Effector memory CD8-positive, alpha-beta T cell (primary cell): ENCODE data around the gene STOX1.
"Not testable (repeated sequence)": the region's sequence is repeated elsewhere in the genome, so short reads cannot be mapped to it uniquely, and the experiment has no call there.

Experiments
- ATAC-seq: fragments of 150-1000 bp; cut with Tn5 transposase; replicated peaks from 2 replicates; pipeline ENCODE4 v1.10.0; 2021; ENCODE audit warnings: mild to moderate bottlenecking, moderate library complexity
- DNase-seq, 3 experiments: peaks; one replicate each; pipeline ENCODE4 v3.0.0; 2021
- H3K27ac Mint-ChIP-seq, 2 donors: one replicate each; pipeline ENCODE4 v1.8.0; 2022; ENCODE audit warnings: mild to moderate bottlenecking in 2 of 2, mixed read lengths in 2 of 2, moderate library complexity in 2 of 2
- H3K27me3 Mint-ChIP-seq, 2 donors: one replicate each; pipeline ENCODE4 v1.8.0; 2022; ENCODE audit warnings: mixed read lengths in 2 of 2
- H3K36me3 Mint-ChIP-seq: one replicate; pipeline ENCODE4 v1.8.0; 2022; ENCODE audit warnings: mild to moderate bottlenecking, moderate library complexity, mixed read lengths; ENCODE audit not compliant: insufficient read depth
- H3K4me1 Mint-ChIP-seq, 2 donors: one replicate each; pipeline ENCODE4 v1.8.0; 2022; ENCODE audit warnings: low read depth in 2 of 2, mixed read lengths in 2 of 2
- H3K4me3 Mint-ChIP-seq, 2 donors: one replicate each; pipeline ENCODE4 v1.8.0; 2022; ENCODE audit warnings: mild to moderate bottlenecking in 2 of 2, mixed read lengths in 2 of 2, moderate library complexity in 2 of 2
- H3K9me3 Mint-ChIP-seq, 2 donors: one replicate each; pipeline ENCODE4 v1.8.0; 2022; ENCODE audit warnings: mixed read lengths in 2 of 2

STOX1 gene

GRCh38 chr10:68813559-68813958 lies 13.8 kb upstream of the STOX1 start:
- DNase-seq (no peak), ATAC-seq (no peak)
- Mint-ChIP-seq H3K9me3 (no peaks in the 10 kb centered on the region), H3K27me3 (no peaks in the 10 kb centered on the region), H3K4me1 (no peaks in the 10 kb centered on the region), H3K4me3 (no peak overlapping the region), H3K36me3 (no peaks in the 10 kb centered on the region), H3K27ac (peak overlapping the region in 1 of 2 donors; percentile 52)

DNA sequence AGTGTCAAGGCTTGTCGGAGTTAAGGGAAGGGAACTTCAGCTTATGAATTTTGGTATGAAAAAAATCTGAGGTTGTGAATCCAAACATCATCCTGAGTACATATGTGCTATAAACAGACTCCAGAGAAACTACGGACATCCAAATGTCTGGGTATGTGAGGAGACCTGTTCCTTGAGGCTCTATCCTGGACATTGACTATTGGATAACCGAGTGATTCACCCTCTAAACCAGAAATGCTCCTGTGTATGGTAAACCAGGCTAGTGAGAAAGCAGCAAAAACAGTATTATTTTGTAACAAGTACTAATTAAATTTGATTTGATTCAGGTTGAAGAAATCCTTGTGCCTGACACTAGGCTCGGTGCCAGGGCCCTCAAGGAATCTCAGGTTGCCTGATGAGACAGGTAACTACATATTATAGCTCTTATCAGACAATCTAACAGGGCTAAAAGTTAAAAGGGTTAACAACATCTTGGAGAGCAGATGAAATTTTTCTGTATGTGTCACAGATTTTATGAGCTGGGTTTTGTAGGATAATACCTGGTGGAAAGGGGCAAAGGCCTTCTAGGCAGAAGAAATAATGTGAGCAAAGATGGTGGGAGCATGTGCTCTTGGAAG lies 10.4 kb upstream of the STOX1 start:
- Mint-ChIP-seq H3K27ac (no peak overlapping the region), H3K27me3 (no peaks in the 10 kb centered on the region), H3K36me3 (no peaks in the 10 kb centered on the region), H3K4me3 (no peak overlapping the region), H3K9me3 (no peaks in the 10 kb centered on the region), H3K4me1 (no peaks in the 10 kb centered on the region)
- ATAC-seq: no peak
- no peak for DNase-seq

DNA sequence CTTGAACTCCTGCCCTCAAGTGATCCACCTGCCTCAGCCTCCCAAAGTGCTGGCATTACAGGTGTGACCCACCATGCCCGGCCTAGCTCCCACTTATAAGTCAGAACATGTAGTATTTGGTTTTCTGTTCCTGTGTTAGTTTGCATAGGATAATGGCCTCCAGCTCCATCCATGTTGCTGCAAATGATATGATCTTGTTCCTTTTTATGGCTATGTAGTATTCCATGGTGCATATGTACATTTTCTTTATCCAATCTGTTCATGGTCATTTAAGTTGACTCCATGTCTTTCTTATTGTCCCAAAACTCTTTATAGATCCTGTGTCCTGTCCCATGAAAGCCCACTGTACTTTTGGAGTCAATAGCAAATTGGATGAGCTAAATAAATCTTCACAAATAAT lies 7.0 kb upstream of the STOX1 start:
- H3K4me3 Mint-ChIP-seq, DNase-seq, H3K4me1 Mint-ChIP-seq, ATAC-seq, H3K27me3 Mint-ChIP-seq, H3K9me3 Mint-ChIP-seq, H3K27ac Mint-ChIP-seq, H3K36me3 Mint-ChIP-seq: not testable (repeated sequence)

DNA sequence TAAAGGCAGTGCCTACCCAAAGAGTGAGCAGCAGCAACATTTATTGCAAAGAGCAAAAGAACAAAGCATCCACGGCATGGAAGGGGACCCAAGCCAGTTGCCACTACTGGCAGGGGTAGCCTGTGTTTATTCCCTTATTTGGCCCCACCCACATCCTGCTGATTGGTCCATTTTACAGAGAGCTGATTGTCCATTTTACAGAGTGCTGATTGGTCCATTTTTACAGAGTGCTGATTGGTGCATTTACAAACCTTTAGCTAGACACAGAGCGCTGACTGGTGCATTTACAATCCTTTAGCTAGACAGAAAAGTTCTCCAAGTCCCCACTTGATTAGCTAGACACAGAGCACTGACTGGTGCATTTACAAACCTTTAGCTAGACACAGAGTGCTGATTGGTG lies 4.7 kb upstream of the STOX1 start:
- H3K27me3 Mint-ChIP-seq, DNase-seq, H3K4me3 Mint-ChIP-seq, H3K36me3 Mint-ChIP-seq, H3K27ac Mint-ChIP-seq, H3K9me3 Mint-ChIP-seq, ATAC-seq, H3K4me1 Mint-ChIP-seq: not testable (repeated sequence)

GRCh38 chr10:68827592-68827959 lies 245 bp downstream of the STOX1 start:
- not testable (repeated sequence) for H3K4me3 Mint-ChIP-seq, H3K9me3 Mint-ChIP-seq, H3K27ac Mint-ChIP-seq, H3K4me1 Mint-ChIP-seq, H3K27me3 Mint-ChIP-seq, DNase-seq, H3K36me3 Mint-ChIP-seq
- ATAC-seq: peak; percentile 60

- H3K27me3 Mint-ChIP-seq, H3K9me3 Mint-ChIP-seq, H3K27ac Mint-ChIP-seq, H3K36me3 Mint-ChIP-seq, H3K4me1 Mint-ChIP-seq: not testable (repeated sequence)
- peak in 1 of 3 experiments; percentile 6 for DNase-seq
- ATAC-seq: peak; percentile 69
- H3K4me3 Mint-ChIP-seq: peak overlapping the region; percentile 48 to 60
These were observed 811 bp downstream of the STOX1 start for GRCh38 chr10:68828083-68828601.

DNA sequence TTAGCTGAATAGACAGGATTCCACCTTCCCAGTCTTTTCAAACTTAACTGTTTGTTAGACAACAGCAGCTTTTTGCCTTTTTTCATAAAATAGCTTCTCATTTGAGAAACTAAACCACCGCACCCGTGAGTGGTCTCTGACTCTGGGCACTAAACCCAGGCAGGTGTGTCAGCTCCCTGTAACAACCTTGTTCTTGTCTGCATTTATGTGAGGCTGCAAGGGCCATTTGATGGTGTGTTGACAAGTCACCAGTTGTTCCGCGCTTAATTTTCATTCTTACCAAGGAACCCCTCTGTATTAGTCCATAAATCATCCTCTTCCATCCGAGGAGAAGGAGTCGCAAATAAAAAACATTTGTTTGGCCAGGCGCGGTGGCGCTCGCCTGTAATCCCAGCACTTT lies 1.5 kb downstream of the STOX1 start:
- DNase-seq: no peak
- H3K4me3 Mint-ChIP-seq: peak overlapping the region; percentile 48 to 60
- peaks cover 0 to 6% of the 10 kb centered on the region in 2 donors for H3K27me3 Mint-ChIP-seq
- peaks cover 5% of the 10 kb centered on the region in 2 donors for H3K4me1 Mint-ChIP-seq
- H3K36me3 Mint-ChIP-seq: peaks cover 2% of the 10 kb centered on the region
- ATAC-seq: no peak
- no peak overlapping the region for H3K27ac Mint-ChIP-seq
- no peaks in the 10 kb centered on the region for H3K9me3 Mint-ChIP-seq

DNA sequence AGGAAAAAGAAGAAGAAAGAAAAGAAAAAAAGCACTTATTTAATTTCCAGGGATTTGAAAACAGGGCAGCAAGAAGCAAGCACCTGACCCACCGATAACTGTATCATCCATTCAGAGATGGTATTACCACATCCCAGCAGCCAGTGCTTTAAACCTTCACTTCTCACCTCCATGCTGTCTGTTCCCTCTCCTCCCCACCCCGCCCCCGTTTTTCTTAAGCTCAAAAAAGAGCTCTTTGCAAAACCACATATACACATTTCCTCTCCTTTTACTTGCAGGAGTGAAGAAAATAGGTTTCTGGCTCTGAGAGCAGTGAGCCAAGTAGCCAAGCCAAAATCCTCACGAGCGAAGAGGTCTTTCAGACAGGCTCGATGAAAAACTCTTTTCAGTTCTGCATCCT lies 2.2 kb downstream of the STOX1 start:
- H3K36me3 Mint-ChIP-seq: peaks cover 2% of the 10 kb centered on the region
- ATAC-seq: no peak
- peaks cover 5% of the 10 kb centered on the region in 2 donors for H3K4me1 Mint-ChIP-seq
- H3K27me3 Mint-ChIP-seq: peaks cover 0 to 6% of the 10 kb centered on the region in 2 donors
- H3K4me3 Mint-ChIP-seq: no peak overlapping the region
- H3K27ac Mint-ChIP-seq: no peak overlapping the region
- DNase-seq: no peak
- H3K9me3 Mint-ChIP-seq: no peaks in the 10 kb centered on the region

DNA sequence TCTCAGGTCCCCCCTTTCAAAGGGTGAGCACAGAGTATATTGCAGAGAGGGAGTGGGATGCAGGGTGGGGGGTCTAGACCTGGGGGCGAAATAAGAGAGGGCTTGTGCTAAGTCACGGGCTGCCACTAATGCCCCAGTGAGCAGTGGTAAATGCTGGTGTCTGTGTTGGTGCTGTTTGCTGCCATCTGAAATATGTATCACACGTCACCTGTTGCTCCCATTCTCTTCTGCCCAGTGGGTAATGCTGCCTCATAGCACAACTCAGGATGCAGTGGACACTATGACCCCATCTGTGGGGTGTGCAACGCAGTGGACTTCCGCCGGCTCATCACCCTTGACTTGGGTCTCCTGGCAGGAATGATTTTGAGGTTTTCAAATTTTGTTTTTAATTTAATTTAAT lies 2.6 kb downstream of the STOX1 start:
- Mint-ChIP-seq H3K27ac (no peak overlapping the region), H3K4me3 (no peak overlapping the region), H3K9me3 (no peaks in the 10 kb centered on the region), H3K4me1 (peaks cover 5% of the 10 kb centered on the region in 2 donors), H3K27me3 (peaks cover 0 to 6% of the 10 kb centered on the region in 2 donors), H3K36me3 (peaks cover 2% of the 10 kb centered on the region)
- ATAC-seq (no peak), DNase-seq (no peak)

DNA sequence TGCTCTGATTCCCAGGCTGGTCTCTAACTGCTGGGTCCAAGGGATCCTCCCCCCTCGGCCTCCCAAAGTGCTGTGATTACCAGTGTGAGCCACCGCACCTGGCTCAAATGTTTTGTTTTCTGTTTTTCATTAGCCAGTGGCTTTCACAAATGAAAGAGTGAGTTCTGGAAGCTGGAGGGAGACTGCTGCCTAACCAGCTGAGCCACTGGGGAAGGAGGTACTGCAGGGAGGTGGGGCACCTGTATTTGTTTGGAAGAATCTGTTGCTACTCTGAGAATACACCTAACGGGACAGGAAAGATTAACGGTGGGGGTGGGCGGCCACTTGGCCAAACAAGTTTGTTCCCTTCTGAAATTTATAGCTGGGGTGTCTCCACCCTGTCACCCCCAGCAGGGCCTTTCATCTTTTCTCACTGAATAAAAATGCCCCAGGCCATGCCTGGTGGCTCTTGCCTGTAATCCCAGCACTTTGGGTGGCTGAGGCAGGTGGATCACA lies 4.7 kb downstream of the STOX1 start:
- Mint-ChIP-seq H3K4me1 (no peaks in the 10 kb centered on the region), H3K9me3 (no peaks in the 10 kb centered on the region), H3K36me3 (peaks cover 2% of the 10 kb centered on the region), H3K4me3 (no peak overlapping the region), H3K27ac (no peak overlapping the region), H3K27me3 (no peaks in the 10 kb centered on the region)
- ATAC-seq (no peak), DNase-seq (no peak)

- no peaks in the 10 kb centered on the region for H3K27me3 Mint-ChIP-seq
- H3K4me3 Mint-ChIP-seq: no peak overlapping the region
- no peak overlapping the region for H3K27ac Mint-ChIP-seq
- H3K36me3 Mint-ChIP-seq: peaks cover 2% of the 10 kb centered on the region
- H3K4me1 Mint-ChIP-seq: no peaks in the 10 kb centered on the region
- ATAC-seq: no peak
- no peaks in the 10 kb centered on the region for H3K9me3 Mint-ChIP-seq
- DNase-seq: no peak
These were observed 5.3 kb downstream of the STOX1 start for GRCh38 chr10:68832601-68833000.

DNA sequence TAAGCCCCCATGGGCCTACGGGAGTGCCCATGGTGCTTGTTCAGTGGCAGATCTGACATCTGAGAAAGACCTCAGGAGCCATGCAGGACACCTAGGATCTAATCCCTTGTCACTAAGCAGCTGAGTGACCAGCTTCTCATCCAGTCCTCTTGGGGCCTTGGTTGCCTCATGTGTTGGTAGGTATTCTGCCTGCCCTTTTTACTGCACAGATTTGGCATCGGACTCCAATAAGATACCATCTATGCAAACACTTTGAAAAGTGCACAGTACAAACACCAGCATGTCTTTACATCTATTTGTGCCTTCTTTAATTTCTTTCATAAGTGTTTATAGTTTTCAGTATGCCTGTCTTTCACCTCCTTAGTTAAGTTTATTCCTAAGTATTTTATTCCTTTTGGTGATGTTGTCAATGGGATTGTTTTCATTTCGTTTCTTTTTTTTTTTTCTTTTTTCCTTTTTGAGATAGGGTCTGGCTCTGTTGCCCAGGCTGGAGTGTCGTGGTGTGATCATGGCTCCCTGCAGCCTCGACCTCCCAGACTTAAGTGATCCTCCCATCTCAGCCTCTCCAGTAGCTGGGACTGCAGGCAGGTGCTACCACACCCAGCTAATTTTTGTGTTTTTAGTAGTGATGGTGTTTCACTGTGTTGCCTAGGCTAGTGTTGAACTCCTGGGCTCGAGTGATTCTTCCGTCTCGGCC lies 10.4 kb downstream of the STOX1 start:
- no peak for DNase-seq
- H3K9me3 Mint-ChIP-seq: no peaks in the 10 kb centered on the region
- H3K4me3 Mint-ChIP-seq: no peak overlapping the region
- H3K4me1 Mint-ChIP-seq: no peaks in the 10 kb centered on the region
- no peak overlapping the region for H3K27ac Mint-ChIP-seq
- ATAC-seq: no peak
- no peaks in the 10 kb centered on the region for H3K27me3 Mint-ChIP-seq
- H3K36me3 Mint-ChIP-seq: peaks cover 3% of the 10 kb centered on the region

DNA sequence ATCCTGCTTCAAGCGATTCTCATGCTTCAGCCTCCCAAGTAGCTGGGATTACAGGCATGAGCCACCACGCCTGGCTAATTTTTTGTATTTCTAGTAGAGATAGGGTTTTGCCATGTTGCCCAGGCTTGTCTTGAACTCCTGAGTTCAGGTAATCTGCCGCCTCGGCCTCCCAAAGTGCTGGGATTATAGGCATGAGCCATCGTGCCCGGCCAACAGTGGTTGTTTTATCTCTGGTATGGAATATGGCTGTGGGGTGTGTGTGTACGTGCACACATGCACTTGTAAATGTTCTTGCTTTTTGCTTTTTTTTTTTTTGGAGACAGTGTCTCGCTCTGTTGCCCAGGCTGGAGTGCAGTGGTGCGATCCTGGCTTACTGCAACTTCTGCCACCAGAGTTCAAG lies 13.3 kb downstream of the STOX1 start:
- H3K36me3 Mint-ChIP-seq, H3K4me1 Mint-ChIP-seq, H3K27ac Mint-ChIP-seq, H3K9me3 Mint-ChIP-seq, H3K27me3 Mint-ChIP-seq, H3K4me3 Mint-ChIP-seq, ATAC-seq, DNase-seq: not testable (repeated sequence)

DNA sequence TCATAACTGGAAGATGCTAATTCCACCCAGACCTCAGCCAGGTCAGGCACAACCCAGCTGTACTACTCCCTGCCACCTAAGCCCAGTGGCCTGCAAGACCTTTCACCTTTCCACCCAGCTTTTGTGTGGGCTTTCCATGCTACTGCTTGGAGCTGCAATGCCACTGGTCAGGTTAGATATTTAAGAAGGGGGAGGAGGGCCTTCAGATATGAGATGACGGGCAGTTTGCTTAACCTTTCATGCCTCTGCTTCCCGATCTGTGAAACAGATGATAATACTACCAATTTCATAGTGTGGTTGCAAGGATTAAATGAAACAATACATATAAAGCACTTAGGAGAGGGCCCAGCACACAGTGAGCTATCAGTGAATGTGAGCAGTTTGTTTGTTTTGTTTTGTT lies 20.9 kb downstream of the STOX1 start:
- no peak for ATAC-seq
- no peaks in the 10 kb centered on the region for H3K4me1 Mint-ChIP-seq
- H3K4me3 Mint-ChIP-seq: no peak overlapping the region
- H3K36me3 Mint-ChIP-seq: no peaks in the 10 kb centered on the region
- no peaks in the 10 kb centered on the region for H3K9me3 Mint-ChIP-seq
- DNase-seq: no peak
- no peaks in the 10 kb centered on the region for H3K27me3 Mint-ChIP-seq
- H3K27ac Mint-ChIP-seq: no peak overlapping the region
